HCT116 (cell line): ENCODE measurements around the gene ZNF367. TPM values are rescaled to one million over a fixed set of nuclear protein-coding genes. Genes with fewer than 3 reads are reported as not detected.

Experiments used
- ATAC-seq: fragments of 200-7000 bp; cut with Tn5 transposase; 2 replicates; pipeline ENCODE4 v1.9.1; 2020; ENCODE audit warnings: mild to moderate bottlenecking, moderate library complexity
- BruUV-seq: library from RNA; stranded (reverse); fragments of 400-500 nt; replicated peaks from 2 replicates; lab custom pipeline; 2021; lab: Mats Ljungman, UMichigan
- CTCF ChIA-PET: fragments of 300-600 bp; sonication (Branson Sonifier 250); formaldehyde crosslinking; loops from one replicate; lab custom pipeline; 2021; ENCODE audit warnings: antibody characterized with exemption; lab: Charles Lee
- POLR2A ChIA-PET: fragments of 300-600, 350-600 bp; sonication (Branson Sonifier 250); formaldehyde crosslinking; loops from one replicate; lab custom pipeline; 2021; ENCODE audit warnings: antibody characterized with exemption; lab: Charles Lee
- RAD21 ChIA-PET, 2 experiments: fragments of 300-600 bp; sonication (Branson Sonifier 250); formaldehyde crosslinking; loops; one replicate each; lab custom pipeline; 2023; ENCODE audit warnings: low total read pairs in 2 of 2; ENCODE audit not compliant: uncharacterized antibody in 2 of 2, unreplicated experiment in 2 of 2, low non-redundant PET in 1 of 2; lab: Charles Lee
- DNase-seq: peaks from one replicate; pipeline ENCODE4 v3.0.0-alpha.2; 2010; ENCODE audit warnings: low read depth, low spot score
- H2AFZ ChIP-seq: fragments of 200-600 bp; shearing (Covaris generic), sonication (generic); 2 replicates; pipeline ENCODE4 v1.6.1; 2017; ENCODE audit warnings: low read depth, mixed run types, mixed read lengths, antibody characterized with exemption, low read length; ENCODE audit not compliant: poor library complexity, severe bottlenecking
- H3K27ac ChIP-seq: 2 replicates; pipeline ENCODE4 v1.5.1; 2012; ENCODE audit warnings: low read depth, low read length
- H3K27me3 ChIP-seq: fragments of 200-600 bp; sonication (generic); 2 replicates; pipeline ENCODE4 v1.6.1; 2016; ENCODE audit warnings: mixed run types, low read length, mixed read lengths; ENCODE audit not compliant: insufficient read depth
- H3K36me3 ChIP-seq, 2 experiments: fragments of 200-500 bp in 1 of 2; fragments of 200-600 bp in 1 of 2; sonication (Bioruptor generic) in 1 of 2; sonication (generic) in 1 of 2; 2 replicates each; pipeline versions ENCODE4 v1.5.1 to v1.6.1; 2014 to 2016; ENCODE audit warnings: low read length in 2 of 2, inconsistent platforms in 1 of 2, mixed read lengths in 1 of 2, mixed run types in 1 of 2; ENCODE audit not compliant: insufficient read depth in 2 of 2, control insufficient read depth in 1 of 2
- H3K4me1 ChIP-seq, 2 experiments: fragments of 200-600 bp in 1 of 2; sonication (generic) in 1 of 2; 2 replicates each; pipeline versions ENCODE4 v1.5.1 to v1.6.1; 2012 to 2017; ENCODE audit warnings: low read length in 2 of 2, inconsistent platforms in 1 of 2, mild to moderate bottlenecking in 1 of 2, mixed read lengths in 1 of 2, mixed run types in 1 of 2, moderate library complexity in 1 of 2; ENCODE audit not compliant: insufficient read depth in 2 of 2, control insufficient read depth in 1 of 2
- H3K4me2 ChIP-seq: fragments of 200-600 bp; sonication (generic); 2 replicates; pipeline ENCODE4 v1.6.1; 2017; ENCODE audit warnings: mixed run types, low read length, mixed read lengths
- H3K4me3 ChIP-seq, 2 experiments: fragments of 200-600 bp in 1 of 2; sonication (generic) in 1 of 2; replicated peaks in 1 of 2; 2 replicates each; pipeline ENCODE4 v1.5.1; 2011 to 2016; ENCODE audit warnings: low read length in 2 of 2, control low read depth in 1 of 2, low read depth in 1 of 2, mild to moderate bottlenecking in 1 of 2, mixed read lengths in 1 of 2, mixed run types in 1 of 2
- H3K79me2 ChIP-seq: fragments of 200-600 bp; sonication (generic); 2 replicates; pipeline ENCODE4 v1.6.1; 2017; ENCODE audit warnings: mild to moderate bottlenecking, mixed run types, low read length, moderate library complexity, mixed read lengths; ENCODE audit not compliant: insufficient read depth
- H3K9ac ChIP-seq: fragments of 200-600 bp; sonication (generic); 2 replicates; pipeline ENCODE4 v1.6.1; 2016; ENCODE audit warnings: low read length, mixed read lengths
- H3K9me2 ChIP-seq: fragments of 200-600 bp; sonication (generic), shearing (Covaris generic); 2 replicates; pipeline ENCODE4 v1.6.1; 2017; ENCODE audit warnings: mixed run types, mild to moderate bottlenecking, moderate library complexity; ENCODE audit not compliant: insufficient read depth
- H3K9me3 ChIP-seq, 2 experiments: fragments of 200-500 bp in 1 of 2; fragments of 200-600 bp in 1 of 2; sonication (Bioruptor generic) in 1 of 2; sonication (generic) in 1 of 2; 2 replicates each; pipeline ENCODE4 v1.6.1; 2014 to 2017; ENCODE audit warnings: low read length in 2 of 2, mixed read lengths in 2 of 2, inconsistent platforms in 1 of 2, low read depth in 1 of 2, mild to moderate bottlenecking in 1 of 2, mixed run types in 1 of 2, moderate library complexity in 1 of 2; ENCODE audit not compliant: control insufficient read depth in 1 of 2, insufficient read depth in 1 of 2
- H4K20me1 ChIP-seq: fragments of 200-600 bp; sonication (generic), shearing (Covaris generic); 2 replicates; pipeline ENCODE4 v1.6.1; 2017; ENCODE audit warnings: mixed run types, mild to moderate bottlenecking, moderate library complexity; ENCODE audit not compliant: insufficient read depth
- CBX3 ChIP-seq: IDR thresholded peaks from 2 replicates; pipeline ENCODE4 v1.6.1; 2012; ENCODE audit warnings: low read depth
- CEBPB ChIP-seq: IDR thresholded peaks from 2 replicates; pipeline ENCODE4 v1.6.1; 2012; ENCODE audit warnings: low read depth
- EGR1 ChIP-seq: IDR thresholded peaks from 2 replicates; pipeline ENCODE4 v1.6.1; 2012; ENCODE audit warnings: low read depth
- EZH2 ChIP-seq: fragments of 200-600 bp; sonication (generic); IDR thresholded peaks from 2 replicates; pipeline ENCODE4 v1.6.1; 2017; ENCODE audit warnings: antibody characterized with exemption, mixed run types
- FOSL1 ChIP-seq: IDR thresholded peaks from 2 replicates; pipeline ENCODE4 v1.6.1; 2012; ENCODE audit warnings: low read depth
- POLR2AphosphoS5 ChIP-seq: IDR thresholded peaks from 2 replicates; pipeline ENCODE4 v1.6.1; 2011; ENCODE audit warnings: mild to moderate bottlenecking, low read depth, low read length, moderate library complexity
- RAD21 ChIP-seq: IDR thresholded peaks from 2 replicates; pipeline ENCODE4 v1.6.1; 2012; ENCODE audit warnings: low read depth, mild to moderate bottlenecking
- SIN3A ChIP-seq: IDR thresholded peaks from 2 replicates; pipeline ENCODE4 v1.6.1; 2012; ENCODE audit warnings: low read depth
- SP1 ChIP-seq: IDR thresholded peaks from 2 replicates; pipeline ENCODE4 v1.6.1; 2012; ENCODE audit warnings: low read depth
- SRF ChIP-seq: IDR thresholded peaks from 2 replicates; pipeline ENCODE4 v1.6.1; 2012; ENCODE audit warnings: low read depth
- TCF7L2 ChIP-seq: IDR thresholded peaks from 2 replicates; pipeline ENCODE4 v1.7.0; 2011; ENCODE audit warnings: borderline replicate concordance, inconsistent platforms; ENCODE audit not compliant: insufficient read depth, insufficient read length; ENCODE audit errors: extremely low read depth
- ZBTB33 ChIP-seq: IDR thresholded peaks from 2 replicates; pipeline ENCODE4 v1.6.1; 2011; ENCODE audit warnings: mild to moderate bottlenecking, low read length, moderate library complexity; ENCODE audit not compliant: insufficient replicate concordance; ENCODE audit errors: extremely low read depth
- ZFX ChIP-seq: fragments of 450-650 bp; IDR thresholded peaks from 2 replicates; pipeline ENCODE4 v1.6.1; 2017
- intact Hi-C: fragments of 100-400 bp; cut with micrococcal nuclease; formaldehyde crosslinking; loops from 2 replicates; pipeline ENCODE4 v1.10.0; 2022
- total RNA-seq: library from RNA; stranded (reverse); gene quantifications from one replicate; pipeline ENCODE4 v1.2.1, GENCODE V29; 2021; ENCODE audit not compliant: unreplicated experiment
- TF ChIP-seq, protein P1 (sequence below): IDR thresholded peaks from 2 replicates; pipeline ENCODE4 v1.6.1; 2012
- TF ChIP-seq, protein P2 (sequence below), 3 experiments: fragments of 200-600 bp in 1 of 3; sonication (generic) in 1 of 3; IDR thresholded peaks in 2 of 3; conservative IDR thresholded peaks in 1 of 3; 2 replicates each; pipeline ENCODE4 v1.5.1; 2012 to 2017; ENCODE audit warnings: low read depth in 2 of 3, low read length in 2 of 3, antibody characterized with exemption in 1 of 3, borderline replicate concordance in 1 of 3, control low read depth in 1 of 3, mild to moderate bottlenecking in 1 of 3, mixed read lengths in 1 of 3, mixed run types in 1 of 3, moderate library complexity in 1 of 3; ENCODE audit not compliant: insufficient read depth in 1 of 3
- TF ChIP-seq, protein P3 (sequence below): IDR thresholded peaks from 2 replicates; pipeline ENCODE4 v1.6.1; 2012
- TF ChIP-seq, protein P4 (sequence below): IDR thresholded peaks from 2 replicates; pipeline ENCODE4 v1.6.1; 2012; ENCODE audit warnings: low read depth

Gene ZNF367
- total RNA-seq, 1 experiment from 2014 or later: 18.1 TPM

GRCh38 chr9:96342571-96343245, 75.5 kb downstream of the ZNF367 start:
- Histone ChIP-seq H3K79me2 (no peaks in the 10 kb centered on the region), H2AFZ (no peak overlapping the region), H3K27ac (peak overlapping the region; percentile 91), H3K9me2 (no peaks in the 10 kb centered on the region), H3K4me3 (no peak overlapping the region), H3K36me3 (no peaks in the 10 kb centered on the region), H3K27me3 (no peaks in the 10 kb centered on the region), H3K4me2 (peak overlapping the region; percentile 42), H3K9ac (peak overlapping the region; percentile 38; the same call in 1 of the 2 replicates), H3K4me1 (peaks cover 65 to 75% of the 10 kb centered on the region in 2 experiments), H3K9me3 (no peaks in the 10 kb centered on the region), H4K20me1 (no peaks in the 10 kb centered on the region)
- POLR2A ChIA-PET: no interaction called here
- BruUV-seq: no TSS peak
- RAD21 ChIA-PET: no interaction called here
- CTCF ChIA-PET: interaction anchor here (0.9 kb wide), 1 partner anchor 15 kb away, joined by 4 read pairs; no protein-coding TSS in a partner anchor
- TF ChIP-seq FOSL1 (no peak), EGR1 (no peak), CBX3 (no peak), SP1 (no peak), ZBTB33 (no peak), TCF7L2 (no peak), POLR2AphosphoS5 (no peak), SIN3A (no peak), RAD21 (no peak), CEBPB (no peak; the same call in 1 of the 2 replicates), ZFX (no peak), SRF (no peak), EZH2 (no peak)
- TF ChIP-seq, protein P1, sequence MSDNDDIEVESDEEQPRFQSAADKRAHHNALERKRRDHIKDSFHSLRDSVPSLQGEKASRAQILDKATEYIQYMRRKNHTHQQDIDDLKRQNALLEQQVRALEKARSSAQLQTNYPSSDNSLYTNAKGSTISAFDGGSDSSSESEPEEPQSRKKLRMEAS: no peak
- TF ChIP-seq, protein P2, sequence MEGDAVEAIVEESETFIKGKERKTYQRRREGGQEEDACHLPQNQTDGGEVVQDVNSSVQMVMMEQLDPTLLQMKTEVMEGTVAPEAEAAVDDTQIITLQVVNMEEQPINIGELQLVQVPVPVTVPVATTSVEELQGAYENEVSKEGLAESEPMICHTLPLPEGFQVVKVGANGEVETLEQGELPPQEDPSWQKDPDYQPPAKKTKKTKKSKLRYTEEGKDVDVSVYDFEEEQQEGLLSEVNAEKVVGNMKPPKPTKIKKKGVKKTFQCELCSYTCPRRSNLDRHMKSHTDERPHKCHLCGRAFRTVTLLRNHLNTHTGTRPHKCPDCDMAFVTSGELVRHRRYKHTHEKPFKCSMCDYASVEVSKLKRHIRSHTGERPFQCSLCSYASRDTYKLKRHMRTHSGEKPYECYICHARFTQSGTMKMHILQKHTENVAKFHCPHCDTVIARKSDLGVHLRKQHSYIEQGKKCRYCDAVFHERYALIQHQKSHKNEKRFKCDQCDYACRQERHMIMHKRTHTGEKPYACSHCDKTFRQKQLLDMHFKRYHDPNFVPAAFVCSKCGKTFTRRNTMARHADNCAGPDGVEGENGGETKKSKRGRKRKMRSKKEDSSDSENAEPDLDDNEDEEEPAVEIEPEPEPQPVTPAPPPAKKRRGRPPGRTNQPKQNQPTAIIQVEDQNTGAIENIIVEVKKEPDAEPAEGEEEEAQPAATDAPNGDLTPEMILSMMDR (IDR thresholded peaks at IDR 0.05 in 2 of 3, conservative IDR thresholded peaks at IDR 0.05 in 1 of 3; ENCODE audit: borderline replicate concordance in 1 of 3, insufficient read depth in 1 of 3, low read depth in 2 of 3, low read length in 2 of 3): no peak
- TF ChIP-seq, protein P3, sequence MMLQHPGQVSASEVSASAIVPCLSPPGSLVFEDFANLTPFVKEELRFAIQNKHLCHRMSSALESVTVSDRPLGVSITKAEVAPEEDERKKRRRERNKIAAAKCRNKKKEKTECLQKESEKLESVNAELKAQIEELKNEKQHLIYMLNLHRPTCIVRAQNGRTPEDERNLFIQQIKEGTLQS: no peak
- TF ChIP-seq, protein P4, sequence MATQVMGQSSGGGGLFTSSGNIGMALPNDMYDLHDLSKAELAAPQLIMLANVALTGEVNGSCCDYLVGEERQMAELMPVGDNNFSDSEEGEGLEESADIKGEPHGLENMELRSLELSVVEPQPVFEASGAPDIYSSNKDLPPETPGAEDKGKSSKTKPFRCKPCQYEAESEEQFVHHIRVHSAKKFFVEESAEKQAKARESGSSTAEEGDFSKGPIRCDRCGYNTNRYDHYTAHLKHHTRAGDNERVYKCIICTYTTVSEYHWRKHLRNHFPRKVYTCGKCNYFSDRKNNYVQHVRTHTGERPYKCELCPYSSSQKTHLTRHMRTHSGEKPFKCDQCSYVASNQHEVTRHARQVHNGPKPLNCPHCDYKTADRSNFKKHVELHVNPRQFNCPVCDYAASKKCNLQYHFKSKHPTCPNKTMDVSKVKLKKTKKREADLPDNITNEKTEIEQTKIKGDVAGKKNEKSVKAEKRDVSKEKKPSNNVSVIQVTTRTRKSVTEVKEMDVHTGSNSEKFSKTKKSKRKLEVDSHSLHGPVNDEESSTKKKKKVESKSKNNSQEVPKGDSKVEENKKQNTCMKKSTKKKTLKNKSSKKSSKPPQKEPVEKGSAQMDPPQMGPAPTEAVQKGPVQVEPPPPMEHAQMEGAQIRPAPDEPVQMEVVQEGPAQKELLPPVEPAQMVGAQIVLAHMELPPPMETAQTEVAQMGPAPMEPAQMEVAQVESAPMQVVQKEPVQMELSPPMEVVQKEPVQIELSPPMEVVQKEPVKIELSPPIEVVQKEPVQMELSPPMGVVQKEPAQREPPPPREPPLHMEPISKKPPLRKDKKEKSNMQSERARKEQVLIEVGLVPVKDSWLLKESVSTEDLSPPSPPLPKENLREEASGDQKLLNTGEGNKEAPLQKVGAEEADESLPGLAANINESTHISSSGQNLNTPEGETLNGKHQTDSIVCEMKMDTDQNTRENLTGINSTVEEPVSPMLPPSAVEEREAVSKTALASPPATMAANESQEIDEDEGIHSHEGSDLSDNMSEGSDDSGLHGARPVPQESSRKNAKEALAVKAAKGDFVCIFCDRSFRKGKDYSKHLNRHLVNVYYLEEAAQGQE: no peak
- no peak for DNase-seq
- ATAC-seq: no peak
- intact Hi-C loops: loop anchor here (5.0 kb wide), 2 partner anchors 40 to 75 kb away; partner anchors contain the start of genes SLC35D2 and ZNF367
